Measurements from ENCODE around the gene PIK3R5. TPM values are rescaled to one million over a fixed set of nuclear protein-coding genes. Genes with fewer than 3 reads are reported as not detected.

The PIK3R5 gene
- total and polyA plus RNA-seq, 2 donors (not counting 3 experiments of a cell fraction or from before 2014, with no cell fraction given), result not detected

DNA sequence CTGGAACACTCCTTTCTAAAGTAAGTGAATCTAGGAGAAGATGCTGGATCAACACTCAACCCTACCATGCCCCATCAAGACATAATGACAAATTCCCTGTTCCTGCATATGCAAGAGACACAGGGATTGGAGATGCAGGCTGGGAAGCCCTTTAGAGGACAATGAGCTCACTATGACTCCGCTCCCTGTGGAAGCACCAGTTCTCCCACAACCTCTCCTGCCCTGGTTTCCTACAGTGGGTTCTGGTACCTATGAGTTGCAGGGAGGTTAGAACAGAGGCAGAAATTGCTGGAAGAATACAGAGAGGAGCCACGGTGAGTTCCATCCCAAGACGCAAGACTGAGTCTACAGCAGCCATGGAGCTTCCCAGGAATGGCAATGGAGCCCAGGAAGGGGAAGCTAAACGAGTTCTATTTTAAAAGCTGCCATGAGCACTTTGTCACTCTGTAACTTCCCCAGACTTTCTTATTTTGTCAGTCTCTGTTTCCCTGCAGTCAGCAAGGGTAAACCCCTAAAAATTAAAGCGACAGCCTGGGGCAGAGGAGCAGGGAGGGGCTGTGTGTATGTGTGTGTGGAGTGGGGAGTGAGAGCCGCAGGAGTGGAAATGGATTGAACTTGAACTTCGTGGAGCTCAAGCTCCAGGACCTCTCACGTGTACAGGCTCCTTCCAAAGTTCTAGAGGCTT lies 55.8 kb downstream of the PIK3R5 start:
- dilution Hi-C loops (cut with MboI; ENCODE audit: extremely low pct_ligation_motif_present, low sequenced_read_pairs) (no loop called here), intact Hi-C loops (cut with micrococcal nuclease) (no loop called here)
- Histone ChIP-seq H3K27ac (ENCODE audit: insufficient read depth, low read depth, low read length) (no peak overlapping the region), H2AFZ (ENCODE audit: low read depth, low read length) (no peak overlapping the region), H3K36me3 (ENCODE audit: control insufficient read depth in 2 of 2, extremely low read depth in 1 of 2, insufficient read depth in 2 of 2, low read length in 2 of 2) (no peaks in the 10 kb centered on the region), H3K9ac (replicated peaks; ENCODE audit: extremely low read depth, insufficient read depth, low read length) (no peak overlapping the region), H4K20me1 (replicated peaks; ENCODE audit: control insufficient read depth, extremely low read depth, insufficient read depth, low read length) (no peaks in the 10 kb centered on the region), H3K79me2 (ENCODE audit: control insufficient read depth, insufficient read depth, low read length) (no peaks in the 10 kb centered on the region), H3K4me1 (ENCODE audit: control insufficient read depth, extremely low read depth, insufficient read depth, low read length) (no peaks in the 10 kb centered on the region), H3K27me3 (ENCODE audit: control insufficient read depth in 2 of 2, insufficient read depth in 2 of 2, low read length in 2 of 2) (no peaks in the 10 kb centered on the region), H3K4me3 (replicated peaks in 1 of 3; ENCODE audit: insufficient read depth in 1 of 3, low read depth in 1 of 3, low read length in 3 of 3) (no peak overlapping the region), H3K9me3 (replicated peaks; ENCODE audit: control insufficient read depth, insufficient read depth, low read length) (no peaks in the 10 kb centered on the region), H3K9me1 (replicated peaks; ENCODE audit: control insufficient read depth, extremely low read depth, insufficient read depth, low read length) (no peaks in the 10 kb centered on the region), H3K4me2 (ENCODE audit: insufficient read depth, low read length) (no peak overlapping the region)
- BruUV-seq (replicated peaks), result no TSS peak
- ChIA-PET CTCF (interaction anchor here (1.4 kb wide), 1 partner anchor 15 kb away, joined by 5 read pairs; no protein-coding TSS in a partner anchor), POLR2A (no interaction called here)
- DNase-seq (ENCODE audit: low read depth, low spot score) (no peak), FAIRE-seq (no peak)
- TF ChIP-seq GATA2 (IDR thresholded peaks at IDR 0.05; ENCODE audit: insufficient read depth, insufficient read length, low read depth, low read length) (no peak), POLR2A (IDR thresholded peaks at IDR 0.05; ENCODE audit: low read depth, low read length) (no peak), FOS (IDR thresholded peaks at IDR 0.05; ENCODE audit: borderline replicate concordance, insufficient read depth, low read length) (no peak), MYC (IDR thresholded peaks at IDR 0.05; ENCODE audit: low read depth, low read length) (no peak), EZH2 (IDR thresholded peaks at IDR 0.05; ENCODE audit: borderline replicate concordance, low read depth, low read length, severe bottlenecking) (no peak), JUN (IDR thresholded peaks at IDR 0.05; ENCODE audit: borderline replicate concordance, insufficient read depth, insufficient read length, low read depth) (no peak), POLR2AphosphoS5 (IDR thresholded peaks at IDR 0.05; ENCODE audit: insufficient read depth, low read depth, low read length) (no peak)
- TF ChIP-seq, protein P1, sequence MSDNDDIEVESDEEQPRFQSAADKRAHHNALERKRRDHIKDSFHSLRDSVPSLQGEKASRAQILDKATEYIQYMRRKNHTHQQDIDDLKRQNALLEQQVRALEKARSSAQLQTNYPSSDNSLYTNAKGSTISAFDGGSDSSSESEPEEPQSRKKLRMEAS (IDR thresholded peaks at IDR 0.05; ENCODE audit: insufficient read depth, insufficient read length), result no peak
- TF ChIP-seq, protein P2, sequence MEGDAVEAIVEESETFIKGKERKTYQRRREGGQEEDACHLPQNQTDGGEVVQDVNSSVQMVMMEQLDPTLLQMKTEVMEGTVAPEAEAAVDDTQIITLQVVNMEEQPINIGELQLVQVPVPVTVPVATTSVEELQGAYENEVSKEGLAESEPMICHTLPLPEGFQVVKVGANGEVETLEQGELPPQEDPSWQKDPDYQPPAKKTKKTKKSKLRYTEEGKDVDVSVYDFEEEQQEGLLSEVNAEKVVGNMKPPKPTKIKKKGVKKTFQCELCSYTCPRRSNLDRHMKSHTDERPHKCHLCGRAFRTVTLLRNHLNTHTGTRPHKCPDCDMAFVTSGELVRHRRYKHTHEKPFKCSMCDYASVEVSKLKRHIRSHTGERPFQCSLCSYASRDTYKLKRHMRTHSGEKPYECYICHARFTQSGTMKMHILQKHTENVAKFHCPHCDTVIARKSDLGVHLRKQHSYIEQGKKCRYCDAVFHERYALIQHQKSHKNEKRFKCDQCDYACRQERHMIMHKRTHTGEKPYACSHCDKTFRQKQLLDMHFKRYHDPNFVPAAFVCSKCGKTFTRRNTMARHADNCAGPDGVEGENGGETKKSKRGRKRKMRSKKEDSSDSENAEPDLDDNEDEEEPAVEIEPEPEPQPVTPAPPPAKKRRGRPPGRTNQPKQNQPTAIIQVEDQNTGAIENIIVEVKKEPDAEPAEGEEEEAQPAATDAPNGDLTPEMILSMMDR (IDR thresholded peaks at IDR 0.05; ENCODE audit: extremely low read depth in 1 of 2, insufficient read depth in 1 of 2, low read depth in 1 of 2, low read length in 2 of 2), result no peak

Data from endothelial cell of umbilical vein (primary cell).